Measurements from ENCODE around the gene GPI. TPM values are rescaled to one million over a fixed set of nuclear protein-coding genes. Genes with fewer than 3 reads are reported as not detected.

GPI gene
- total RNA-seq, 1 donor, result 127 TPM

DNA sequence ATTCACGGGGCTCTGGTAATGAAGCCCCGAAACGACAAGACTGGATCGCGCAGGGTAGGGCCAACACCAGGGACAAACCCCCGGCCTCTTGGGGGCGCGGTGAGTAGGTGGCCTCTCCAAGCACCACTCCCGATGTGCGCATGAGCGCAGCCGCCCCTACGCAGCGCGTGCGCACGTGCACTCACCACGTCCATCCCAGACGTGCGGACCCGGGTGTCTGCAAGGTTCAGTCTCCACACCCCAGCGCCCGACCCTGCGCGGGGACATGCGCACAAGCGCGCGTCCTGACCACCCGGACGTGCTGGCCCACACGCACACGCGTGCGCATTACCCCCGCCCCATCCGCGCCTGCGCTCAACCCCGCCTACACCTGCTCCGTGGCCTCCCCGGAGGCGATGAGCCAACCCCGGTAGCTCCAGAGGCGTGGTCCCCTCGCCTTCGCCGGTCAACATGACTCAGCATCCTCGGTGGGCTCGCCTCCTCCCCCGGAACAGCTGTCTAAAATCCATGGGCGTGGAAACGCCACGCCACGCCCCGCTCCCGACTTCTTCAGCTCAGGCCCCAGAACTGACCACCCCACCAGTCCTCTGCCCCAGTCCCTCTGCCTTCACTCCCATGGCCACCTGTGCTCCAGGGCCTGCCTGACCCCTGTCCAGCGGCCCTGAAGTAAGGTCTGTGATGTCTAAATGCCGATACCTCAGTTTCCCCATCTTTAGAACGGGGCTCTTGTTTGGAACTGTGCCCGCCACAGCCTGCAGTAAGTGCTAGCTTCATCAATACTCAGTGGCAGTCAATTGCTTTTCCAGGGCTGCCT is 5.6 kb upstream of the GPI start:
- TF ChIP-seq, protein P1, sequence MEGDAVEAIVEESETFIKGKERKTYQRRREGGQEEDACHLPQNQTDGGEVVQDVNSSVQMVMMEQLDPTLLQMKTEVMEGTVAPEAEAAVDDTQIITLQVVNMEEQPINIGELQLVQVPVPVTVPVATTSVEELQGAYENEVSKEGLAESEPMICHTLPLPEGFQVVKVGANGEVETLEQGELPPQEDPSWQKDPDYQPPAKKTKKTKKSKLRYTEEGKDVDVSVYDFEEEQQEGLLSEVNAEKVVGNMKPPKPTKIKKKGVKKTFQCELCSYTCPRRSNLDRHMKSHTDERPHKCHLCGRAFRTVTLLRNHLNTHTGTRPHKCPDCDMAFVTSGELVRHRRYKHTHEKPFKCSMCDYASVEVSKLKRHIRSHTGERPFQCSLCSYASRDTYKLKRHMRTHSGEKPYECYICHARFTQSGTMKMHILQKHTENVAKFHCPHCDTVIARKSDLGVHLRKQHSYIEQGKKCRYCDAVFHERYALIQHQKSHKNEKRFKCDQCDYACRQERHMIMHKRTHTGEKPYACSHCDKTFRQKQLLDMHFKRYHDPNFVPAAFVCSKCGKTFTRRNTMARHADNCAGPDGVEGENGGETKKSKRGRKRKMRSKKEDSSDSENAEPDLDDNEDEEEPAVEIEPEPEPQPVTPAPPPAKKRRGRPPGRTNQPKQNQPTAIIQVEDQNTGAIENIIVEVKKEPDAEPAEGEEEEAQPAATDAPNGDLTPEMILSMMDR (IDR thresholded peaks at IDR 0.05; ENCODE audit: insufficient read depth, low read length), result peak; percentile 51
- peak overlapping the region; percentile 61 for H3K4me3 ChIP-seq (ENCODE audit: low read depth, low read length)
- peak; percentile 95 for DNase-seq (ENCODE audit: low read depth)

DNA sequence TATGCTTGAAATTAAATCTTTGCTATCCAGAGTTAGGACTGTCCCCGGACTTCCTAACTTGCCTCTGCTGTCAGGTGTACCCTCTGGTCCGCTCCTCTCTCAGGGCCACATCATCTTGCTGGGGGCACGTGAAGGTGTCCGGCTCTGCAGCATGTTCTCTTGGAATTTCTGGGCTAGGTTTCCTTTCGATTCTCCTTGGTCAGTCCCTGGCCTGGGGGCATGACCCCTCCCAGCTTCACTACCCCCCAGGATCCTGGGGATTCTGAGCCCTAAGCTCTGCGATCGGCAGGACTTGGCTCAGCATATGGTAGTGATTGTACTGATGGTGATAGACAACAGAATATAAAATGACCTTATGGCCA is 5.1 kb upstream of the GPI start:
- TF ChIP-seq, protein P1 (IDR thresholded peaks at IDR 0.05; ENCODE audit: insufficient read depth, low read length), result no peak
- DNase-seq (ENCODE audit: low read depth), result no peak
- H3K4me3 ChIP-seq (ENCODE audit: low read depth, low read length), result peak overlapping the region; percentile 61

DNA sequence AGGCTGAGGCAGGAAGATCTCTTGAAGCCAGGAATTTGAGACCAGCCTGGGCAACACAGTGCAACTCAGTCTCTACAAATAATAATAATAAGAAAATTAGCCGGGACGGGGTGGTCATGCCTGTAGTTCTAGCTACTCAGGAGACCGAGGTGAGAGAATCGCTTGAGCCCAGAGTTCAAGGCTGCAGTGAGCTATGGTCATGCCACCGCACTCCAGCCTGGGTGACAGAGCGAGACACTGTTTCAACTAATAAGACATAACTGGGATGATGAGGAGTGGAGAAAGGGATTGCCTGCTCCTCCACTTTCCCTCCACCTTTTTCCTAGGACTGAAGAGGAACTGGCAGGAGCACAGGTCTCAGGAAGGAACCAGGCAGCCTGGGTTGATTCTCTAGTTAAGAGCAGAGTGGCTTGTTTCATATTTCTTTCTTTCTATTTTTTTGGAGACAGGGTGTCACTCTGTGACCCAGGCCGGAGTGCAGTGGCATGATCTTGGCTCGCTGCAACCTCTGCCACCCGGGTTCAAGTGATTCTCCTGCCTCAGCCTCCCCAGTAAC is 4.6 kb upstream of the GPI start:
- no peak overlapping the region for H3K4me3 ChIP-seq (ENCODE audit: low read depth, low read length)
- TF ChIP-seq, protein P1 (IDR thresholded peaks at IDR 0.05; ENCODE audit: insufficient read depth, low read length), result no peak
- DNase-seq (ENCODE audit: low read depth), result no peak

DNA sequence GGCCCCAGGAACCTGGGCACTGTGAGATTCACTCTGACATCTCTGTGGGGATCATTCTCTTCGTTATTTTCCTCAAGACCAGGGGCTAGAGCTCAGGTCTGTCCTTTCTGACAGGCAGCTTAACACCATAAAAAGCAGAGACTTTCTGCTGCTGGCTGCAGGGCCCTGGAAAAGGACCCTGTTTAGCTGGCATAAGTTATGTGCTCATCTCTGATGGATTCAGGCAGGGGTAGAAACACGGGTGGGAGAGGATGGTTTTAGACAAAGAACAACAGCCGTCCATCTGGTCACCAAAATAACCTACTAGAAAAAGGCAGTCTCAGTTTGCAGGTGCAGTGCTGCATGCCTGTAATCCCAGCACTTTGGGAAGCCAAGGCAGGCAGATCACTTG is 2.3 kb upstream of the GPI start:
- TF ChIP-seq, protein P1 (IDR thresholded peaks at IDR 0.05; ENCODE audit: insufficient read depth, low read length), result no peak
- no peak for DNase-seq (ENCODE audit: low read depth)
- no peak overlapping the region for H3K4me3 ChIP-seq (ENCODE audit: low read depth, low read length)

DNA sequence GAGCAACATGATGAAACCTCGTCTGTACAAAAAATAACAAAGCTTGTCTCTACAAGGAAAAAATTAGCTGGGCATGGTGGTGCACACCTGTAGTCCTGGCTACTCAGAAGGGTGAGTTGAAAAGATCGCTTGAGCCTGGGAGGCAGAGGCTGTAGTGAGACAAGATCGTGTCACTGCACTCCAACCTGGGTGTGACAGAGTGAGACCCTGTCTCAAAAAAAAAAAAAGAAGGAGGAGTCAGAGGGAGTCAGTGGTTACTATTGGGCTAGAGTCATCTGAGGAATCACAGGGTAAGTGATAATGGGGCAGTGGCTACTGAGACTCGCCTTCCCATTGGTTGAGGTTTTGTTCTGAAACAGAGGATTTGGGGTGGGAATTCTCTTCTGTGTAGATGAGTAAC is 1.9 kb upstream of the GPI start:
- no peak overlapping the region for H3K4me3 ChIP-seq (ENCODE audit: low read depth, low read length)
- no peak for DNase-seq (ENCODE audit: low read depth)
- TF ChIP-seq, protein P1 (IDR thresholded peaks at IDR 0.05; ENCODE audit: insufficient read depth, low read length), result no peak

DNA sequence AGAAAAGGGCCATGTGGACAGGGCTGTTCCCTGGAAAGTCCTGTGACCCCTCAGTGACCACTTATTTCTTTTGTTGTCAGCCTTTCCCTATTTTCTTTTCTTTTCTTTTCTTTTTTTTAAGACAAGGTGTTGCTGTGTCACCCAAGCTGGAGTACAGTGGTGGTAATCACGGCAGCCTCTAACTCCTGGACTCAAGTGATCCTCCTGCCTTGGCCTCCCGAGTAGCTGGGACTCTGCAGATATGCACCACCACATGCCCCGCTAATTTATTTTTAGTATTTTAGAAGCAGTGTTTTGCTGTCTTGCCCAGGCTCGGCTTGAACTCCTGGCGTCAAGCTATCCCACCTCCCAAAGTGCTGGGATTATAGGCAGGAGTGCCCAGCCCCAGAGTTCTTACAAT is 1.1 kb upstream of the GPI start:
- no peak overlapping the region for H3K4me3 ChIP-seq (ENCODE audit: low read depth, low read length)
- TF ChIP-seq, protein P1 (IDR thresholded peaks at IDR 0.05; ENCODE audit: insufficient read depth, low read length), result no peak
- DNase-seq (ENCODE audit: low read depth), result no peak

All from fibroblast of the aortic adventitia (primary cell).